ENCODE data around the gene KRT1. TPM values are rescaled to one million over a fixed set of nuclear protein-coding genes. Genes with fewer than 3 reads are reported as not detected.

Gene KRT1
- total RNA-seq, 1 donor from 2014 or later, result not detected

GRCh38 chr12:52687497-52688385 is 7.5 kb upstream of the KRT1 start:
- Histone ChIP-seq H3K27ac (replicated peaks) (no peak overlapping the region), H3K4me1 (peaks cover 10% of the 10 kb centered on the region), H3K4me3 (no peak overlapping the region), H3K27me3 (ENCODE audit: low read depth) (peaks cover 94% of the 10 kb centered on the region), H3K9me3 (replicated peaks) (no peaks in the 10 kb centered on the region), H3K36me3 (no peaks in the 10 kb centered on the region)
- DNase-seq, result no peak
- no peak for TF ChIP-seq CTCF (IDR thresholded peaks at IDR 0.05; ENCODE audit: borderline replicate concordance)
- intact Hi-C loops (cut with micrococcal nuclease), result no loop called here

GRCh38 chr12:52686756-52687487 is 6.7 kb upstream of the KRT1 start:
- peaks cover 10% of the 10 kb centered on the region for H3K4me1 ChIP-seq
- H3K27me3 ChIP-seq (ENCODE audit: low read depth), result peaks cover 91% of the 10 kb centered on the region
- intact Hi-C loops (cut with micrococcal nuclease), result no loop called here
- TF ChIP-seq CTCF (IDR thresholded peaks at IDR 0.05; ENCODE audit: borderline replicate concordance), result no peak
- H3K4me3 ChIP-seq, result no peak overlapping the region
- no peaks in the 10 kb centered on the region for H3K9me3 ChIP-seq (replicated peaks)
- H3K36me3 ChIP-seq, result no peaks in the 10 kb centered on the region
- no peak overlapping the region for H3K27ac ChIP-seq (replicated peaks)
- DNase-seq, result no peak

GRCh38 chr12:52686063-52686462 is 5.9 kb upstream of the KRT1 start:
- no peaks in the 10 kb centered on the region for H3K9me3 ChIP-seq (replicated peaks)
- DNase-seq, result no peak
- no peak for TF ChIP-seq CTCF (IDR thresholded peaks at IDR 0.05; ENCODE audit: borderline replicate concordance)
- no peak overlapping the region for H3K27ac ChIP-seq (replicated peaks)
- no peaks in the 10 kb centered on the region for H3K36me3 ChIP-seq
- intact Hi-C loops (cut with micrococcal nuclease), result no loop called here
- H3K4me3 ChIP-seq, result no peak overlapping the region
- peaks cover 6% of the 10 kb centered on the region for H3K4me1 ChIP-seq
- H3K27me3 ChIP-seq (ENCODE audit: low read depth), result peaks cover 90% of the 10 kb centered on the region

GRCh38 chr12:52685406-52685890 is 5.2 kb upstream of the KRT1 start:
- intact Hi-C loops (cut with micrococcal nuclease), result no loop called here
- no peak for TF ChIP-seq CTCF (IDR thresholded peaks at IDR 0.05; ENCODE audit: borderline replicate concordance)
- DNase-seq, result no peak
- Histone ChIP-seq H3K27ac (replicated peaks) (no peak overlapping the region), H3K27me3 (ENCODE audit: low read depth) (peaks cover 90% of the 10 kb centered on the region), H3K4me1 (no peaks in the 10 kb centered on the region), H3K36me3 (no peaks in the 10 kb centered on the region), H3K4me3 (no peak overlapping the region), H3K9me3 (replicated peaks) (no peaks in the 10 kb centered on the region)

GRCh38 chr12:52684431-52684830 is 4.2 kb upstream of the KRT1 start:
- peaks cover 88% of the 10 kb centered on the region for H3K27me3 ChIP-seq (ENCODE audit: low read depth)

More at GRCh38 chr12:52684431-52684830, 4.2 kb upstream of the KRT1 start:
- TF ChIP-seq CTCF (IDR thresholded peaks at IDR 0.05; ENCODE audit: borderline replicate concordance), result no peak
- DNase-seq, result no peak
- no peak overlapping the region for H3K4me3 ChIP-seq
- intact Hi-C loops (cut with micrococcal nuclease), result no loop called here
- no peaks in the 10 kb centered on the region for H3K4me1 ChIP-seq
- no peak overlapping the region for H3K27ac ChIP-seq (replicated peaks)
- no peaks in the 10 kb centered on the region for H3K9me3 ChIP-seq (replicated peaks)
- no peaks in the 10 kb centered on the region for H3K36me3 ChIP-seq

Measured in left ventricle myocardium inferior (tissue), 1 donor.